Activated T-helper 2 cell treated with anti-CD3 and anti-CD28 coated beads, Interferon-gamma antibody, Interleukin-2, Interleukin-4, amounts not matched to agents 10 μg/mL and 5 μg/mL and 100 μg/mL, durations not matched to agents 14 hours and 24 hours and 36 hours (primary cell): ENCODE data around the gene EPG5. TPM values are rescaled to one million over a fixed set of nuclear protein-coding genes. Genes with fewer than 3 reads are reported as not detected.

Experiments used
- DNase-seq: peaks from one replicate; pipeline ENCODE4 v3.0.0; 2021; ENCODE audit warnings: low spot score
- H3K27ac Mint-ChIP-seq: one replicate; pipeline ENCODE4 v1.8.0; 2021; ENCODE audit warnings: mixed read lengths
- H3K27me3 Mint-ChIP-seq: one replicate; pipeline ENCODE4 v1.8.0; 2021; ENCODE audit warnings: low read depth, mixed read lengths
- H3K36me3 Mint-ChIP-seq: one replicate; pipeline ENCODE4 v1.8.0; 2021; ENCODE audit warnings: low read depth, mixed read lengths
- H3K4me1 Mint-ChIP-seq: one replicate; pipeline ENCODE4 v1.8.0; 2021; ENCODE audit warnings: low read depth, mixed read lengths
- H3K4me3 Mint-ChIP-seq: one replicate; pipeline ENCODE4 v1.8.0; 2021; ENCODE audit warnings: low read depth, mild to moderate bottlenecking, moderate library complexity, mixed read lengths
- H3K9me3 Mint-ChIP-seq: one replicate; pipeline ENCODE4 v1.8.0; 2021; ENCODE audit warnings: mixed read lengths
- intact Hi-C: fragments of 100-400 bp; cut with micrococcal nuclease; formaldehyde crosslinking; loops from one replicate; pipeline ENCODE4 v1.15.1; 2023
- total RNA-seq: library from RNA; stranded (reverse); gene quantifications from 2 replicates; pipeline ENCODE4 v1.2.3, GENCODE V29; 2022

Gene EPG5
- total RNA-seq, 1 donor from 2014 or later = 17.1 TPM

GRCh38 chr18:45935591-45936335 lies 31.4 kb downstream of the EPG5 start:
- Mint-ChIP-seq H3K27ac (no peak overlapping the region), H3K27me3 (no peaks in the 10 kb centered on the region), H3K4me3 (no peak overlapping the region), H3K36me3 (peaks cover 54% of the 10 kb centered on the region), H3K9me3 (no peaks in the 10 kb centered on the region), H3K4me1 (peaks cover 20% of the 10 kb centered on the region)
- DNase-seq = no peak
- intact Hi-C loops = loop anchor here (5.0 kb wide), 1 partner anchor 37 kb away; no protein-coding TSS in a partner anchor

- peaks cover 4% of the 10 kb centered on the region for H3K4me1 Mint-ChIP-seq
- no peak for DNase-seq
- no peak overlapping the region for H3K4me3 Mint-ChIP-seq
- peaks cover 45% of the 10 kb centered on the region for H3K36me3 Mint-ChIP-seq
- H3K27ac Mint-ChIP-seq = no peak overlapping the region
- H3K9me3 Mint-ChIP-seq = no peaks in the 10 kb centered on the region
- no peaks in the 10 kb centered on the region for H3K27me3 Mint-ChIP-seq
- intact Hi-C loops = no loop called here
Observed at GRCh38 chr18:45932708-45933107, 34.4 kb downstream of the EPG5 start.

DNA sequence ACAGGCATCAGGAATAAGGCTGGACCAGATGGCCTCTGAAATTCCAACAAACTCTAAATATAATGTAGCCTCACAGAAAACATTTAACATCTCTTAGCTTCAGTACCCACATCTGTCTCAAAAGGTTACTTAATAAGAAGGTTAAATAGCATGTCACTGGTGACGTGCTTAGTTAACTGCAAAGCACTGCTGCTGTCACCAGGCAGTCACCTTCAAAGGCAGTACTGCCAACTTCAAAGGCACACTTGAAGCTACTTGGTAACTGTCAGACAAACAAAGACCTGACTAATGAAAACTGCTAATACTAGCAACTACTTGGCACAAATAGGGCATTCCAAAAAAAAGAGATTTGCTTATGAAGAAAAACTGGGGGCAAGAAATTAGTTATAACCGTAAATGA lies 36.2 kb downstream of the EPG5 start:
- no peaks in the 10 kb centered on the region for H3K27me3 Mint-ChIP-seq
- H3K36me3 Mint-ChIP-seq = peaks cover 45% of the 10 kb centered on the region
- intact Hi-C loops = no loop called here
- peaks cover 2% of the 10 kb centered on the region for H3K4me1 Mint-ChIP-seq
- no peak overlapping the region for H3K4me3 Mint-ChIP-seq
- H3K27ac Mint-ChIP-seq = no peak overlapping the region
- H3K9me3 Mint-ChIP-seq = no peaks in the 10 kb centered on the region
- DNase-seq = no peak

DNA sequence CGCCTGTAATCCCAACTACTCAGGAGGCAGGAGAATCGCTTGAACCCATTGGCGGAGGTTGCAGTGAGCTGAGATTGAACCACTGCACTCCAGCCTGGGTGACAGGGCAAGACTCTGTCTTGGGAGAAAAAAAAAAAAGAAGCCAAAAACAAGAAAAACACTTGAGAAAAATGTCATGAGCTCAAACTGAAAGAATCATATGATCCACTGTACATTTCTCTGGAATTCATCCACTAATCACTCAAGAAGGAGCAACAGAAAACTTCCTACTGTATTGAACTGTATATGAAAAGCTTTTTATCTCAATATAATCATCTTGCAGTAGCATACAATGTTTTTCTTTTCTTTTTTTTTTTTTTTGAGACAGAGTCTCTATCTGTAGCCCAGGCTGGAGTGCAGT lies 40.4 kb downstream of the EPG5 start:
- no peak overlapping the region for H3K4me3 Mint-ChIP-seq
- H3K4me1 Mint-ChIP-seq = peaks cover 1% of the 10 kb centered on the region
- H3K36me3 Mint-ChIP-seq = peaks cover 54% of the 10 kb centered on the region
- no peak for DNase-seq
- H3K27ac Mint-ChIP-seq = no peak overlapping the region
- no peaks in the 10 kb centered on the region for H3K27me3 Mint-ChIP-seq
- H3K9me3 Mint-ChIP-seq = no peaks in the 10 kb centered on the region
- intact Hi-C loops = no loop called here

DNA sequence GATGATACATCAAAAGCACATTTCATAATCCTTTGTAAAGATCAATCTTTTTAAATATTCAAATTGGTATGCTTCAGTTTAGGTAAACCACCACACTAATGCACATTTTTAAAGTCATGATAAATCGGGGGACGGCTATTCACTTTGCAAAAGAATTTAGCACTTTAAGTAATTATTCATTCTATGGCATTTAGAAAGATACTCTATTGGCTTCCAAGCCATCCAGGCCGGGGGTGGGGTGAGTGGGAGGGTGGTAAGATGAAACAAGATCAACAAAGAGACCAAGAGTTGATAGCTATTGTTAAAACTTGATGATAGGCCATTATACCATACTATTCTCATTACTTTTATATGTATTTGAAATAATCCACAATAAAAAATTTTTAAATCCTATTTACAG lies 41.0 kb downstream of the EPG5 start:
- Mint-ChIP-seq H3K27me3 (no peaks in the 10 kb centered on the region), H3K36me3 (peaks cover 51% of the 10 kb centered on the region), H3K4me1 (peaks cover 1% of the 10 kb centered on the region), H3K27ac (no peak overlapping the region), H3K4me3 (no peak overlapping the region), H3K9me3 (no peaks in the 10 kb centered on the region)
- intact Hi-C loops = no loop called here
- DNase-seq = no peak

GRCh38 chr18:45923138-45923537 lies 44.0 kb downstream of the EPG5 start:
- H3K27ac Mint-ChIP-seq = no peak overlapping the region
- no peak overlapping the region for H3K4me3 Mint-ChIP-seq
- H3K9me3 Mint-ChIP-seq = no peaks in the 10 kb centered on the region
- no peak for DNase-seq
- H3K36me3 Mint-ChIP-seq = peaks cover 45% of the 10 kb centered on the region
- no peaks in the 10 kb centered on the region for H3K27me3 Mint-ChIP-seq
- intact Hi-C loops = no loop called here
- peaks cover 1% of the 10 kb centered on the region for H3K4me1 Mint-ChIP-seq

DNA sequence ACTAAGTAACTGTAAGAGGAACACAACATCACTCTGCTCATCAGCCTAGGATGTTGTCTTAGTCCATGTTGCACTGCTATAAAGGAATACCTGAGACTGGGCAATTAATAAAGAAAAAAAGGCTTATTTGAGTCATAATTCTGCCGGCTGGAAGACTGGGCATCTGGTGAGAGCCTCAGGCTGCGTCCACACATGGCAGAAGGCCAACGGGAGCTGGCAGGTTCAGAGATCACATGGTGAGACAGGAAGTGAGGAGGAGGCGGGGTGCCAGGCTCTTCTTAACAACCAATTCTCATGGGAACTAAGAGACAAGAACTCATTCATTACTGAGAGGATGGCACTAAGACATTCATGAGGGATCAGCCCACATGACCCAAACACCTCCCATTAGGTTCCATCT lies 46.8 kb downstream of the EPG5 start:
- Mint-ChIP-seq H3K4me1 (peaks cover 1% of the 10 kb centered on the region), H3K27ac (no peak overlapping the region), H3K9me3 (no peaks in the 10 kb centered on the region), H3K27me3 (no peaks in the 10 kb centered on the region), H3K4me3 (no peak overlapping the region), H3K36me3 (peaks cover 45% of the 10 kb centered on the region)
- intact Hi-C loops = no loop called here
- DNase-seq = no peak

DNA sequence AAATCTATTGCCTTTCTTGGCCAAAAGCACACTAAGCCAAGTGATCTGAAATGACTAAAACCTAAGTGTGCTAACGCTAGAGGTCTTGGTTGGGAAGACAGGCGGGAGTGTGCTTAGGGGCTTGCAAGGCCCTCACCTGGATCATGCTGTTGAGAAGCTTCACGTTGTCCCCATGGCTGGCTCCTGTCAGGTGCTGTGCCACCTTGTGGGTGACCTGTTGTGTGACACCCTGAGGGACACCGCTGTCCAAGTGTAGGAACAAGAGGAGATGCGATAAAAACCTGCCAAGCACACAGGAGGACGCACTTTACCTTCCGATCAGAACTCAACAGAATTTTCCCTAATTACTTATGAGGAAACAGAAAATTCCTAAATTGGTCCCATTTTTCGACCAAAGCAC lies 50.8 kb downstream of the EPG5 start:
- intact Hi-C loops = no loop called here
- Mint-ChIP-seq H3K4me1 (no peaks in the 10 kb centered on the region), H3K36me3 (peaks cover 46% of the 10 kb centered on the region), H3K9me3 (no peaks in the 10 kb centered on the region), H3K4me3 (no peak overlapping the region), H3K27me3 (no peaks in the 10 kb centered on the region), H3K27ac (no peak overlapping the region)
- DNase-seq = no peak

DNA sequence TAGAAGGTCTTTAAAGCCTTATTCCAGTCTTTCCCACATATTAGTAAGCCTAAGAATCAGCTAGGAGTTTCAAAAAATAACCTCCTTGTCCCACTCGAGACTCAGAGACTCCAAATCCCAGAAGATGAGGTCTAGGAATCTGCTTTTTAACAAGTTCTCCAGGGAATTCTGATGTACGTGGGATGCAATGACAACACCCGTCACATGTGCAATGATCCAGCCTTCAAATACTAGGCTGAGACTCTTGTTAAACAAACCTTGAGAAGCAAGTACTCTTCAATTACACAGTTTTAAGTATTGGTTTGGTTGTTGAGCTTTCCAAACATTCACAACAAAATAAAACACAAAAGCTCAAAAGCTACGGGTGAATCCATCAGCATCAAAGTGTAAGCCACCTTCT lies 53.9 kb downstream of the EPG5 start:
- no peak for DNase-seq
- Mint-ChIP-seq H3K27ac (no peak overlapping the region), H3K4me3 (no peak overlapping the region), H3K9me3 (no peaks in the 10 kb centered on the region), H3K4me1 (no peaks in the 10 kb centered on the region), H3K36me3 (peaks cover 47% of the 10 kb centered on the region), H3K27me3 (no peaks in the 10 kb centered on the region)
- intact Hi-C loops = no loop called here

DNA sequence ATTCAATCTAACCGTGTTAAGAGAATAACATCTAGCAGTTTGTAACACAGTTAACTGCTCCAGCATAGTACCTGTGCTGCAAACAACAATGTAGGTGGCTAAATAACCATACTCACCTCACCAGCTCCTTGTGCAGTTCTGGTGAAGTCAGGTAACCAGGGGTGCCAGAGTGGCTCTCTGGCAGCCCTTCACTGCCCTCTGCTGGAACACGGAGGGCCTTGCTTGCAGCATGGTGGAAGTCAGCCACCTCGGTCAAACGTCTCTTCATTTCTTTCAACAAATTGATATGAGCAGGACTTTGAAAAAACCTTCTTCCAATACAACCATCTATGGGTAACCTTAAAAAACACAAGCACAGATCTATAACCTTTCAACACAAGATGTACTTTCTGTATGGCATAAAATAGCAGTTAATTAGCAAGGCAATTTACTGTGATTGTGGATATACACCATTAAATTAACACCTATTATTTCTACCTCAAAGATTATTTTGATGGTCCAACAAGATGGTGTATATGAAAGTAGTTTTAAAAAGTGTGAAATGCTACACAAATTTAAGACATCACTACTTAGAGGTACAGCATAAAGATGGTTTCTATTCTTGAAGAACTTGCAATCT lies 56.6 kb downstream of the EPG5 start:
- Mint-ChIP-seq H3K27me3 (no peaks in the 10 kb centered on the region), H3K4me1 (no peaks in the 10 kb centered on the region), H3K4me3 (no peak overlapping the region), H3K27ac (no peak overlapping the region), H3K36me3 (peaks cover 50% of the 10 kb centered on the region), H3K9me3 (no peaks in the 10 kb centered on the region)
- peak; percentile 27 for DNase-seq
- intact Hi-C loops = loop anchor here (1.0 kb wide), 3 partner anchors 219 to 289 kb away; no protein-coding TSS in a partner anchor

- peaks cover 47% of the 10 kb centered on the region for H3K36me3 Mint-ChIP-seq
- intact Hi-C loops = no loop called here
Observed at GRCh38 chr18:45901654-45902210, 65.4 kb downstream of the EPG5 start.

GRCh38 chr18:45900623-45901022 lies 66.5 kb downstream of the EPG5 start:
- H3K27me3 Mint-ChIP-seq = no peaks in the 10 kb centered on the region
- intact Hi-C loops = no loop called here
- no peak for DNase-seq
- H3K4me3 Mint-ChIP-seq = no peak overlapping the region
- peaks cover 3% of the 10 kb centered on the region for H3K4me1 Mint-ChIP-seq
- no peak overlapping the region for H3K27ac Mint-ChIP-seq
- no peaks in the 10 kb centered on the region for H3K9me3 Mint-ChIP-seq
- peaks cover 43% of the 10 kb centered on the region for H3K36me3 Mint-ChIP-seq

More at GRCh38 chr18:45901654-45902210, 65.4 kb downstream of the EPG5 start:
- Mint-ChIP-seq H3K4me1 (no peaks in the 10 kb centered on the region), H3K4me3 (no peak overlapping the region), H3K27me3 (no peaks in the 10 kb centered on the region), H3K27ac (no peak overlapping the region), H3K9me3 (no peaks in the 10 kb centered on the region)
- DNase-seq = no peak

DNA sequence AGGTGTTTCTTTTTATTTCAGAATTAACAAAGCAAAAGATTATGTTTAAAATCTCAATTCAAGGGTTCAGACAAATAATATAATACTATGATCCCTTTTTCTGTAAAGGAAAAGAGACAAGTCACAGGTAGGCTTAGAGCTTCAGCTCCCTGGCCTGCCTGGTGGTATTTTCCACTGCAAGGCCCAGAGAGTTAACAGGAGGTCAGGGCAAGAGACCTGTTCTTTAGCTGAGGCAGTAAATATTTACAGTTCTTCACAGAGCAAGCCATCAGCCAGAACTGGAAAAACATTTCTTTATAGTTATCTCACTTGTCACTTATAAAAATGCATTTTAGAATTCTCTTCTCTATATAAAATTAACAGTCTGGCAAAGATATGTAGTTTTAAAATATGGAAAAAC lies 70.1 kb downstream of the EPG5 start:
- Mint-ChIP-seq H3K9me3 (no peaks in the 10 kb centered on the region), H3K4me1 (peaks cover 3% of the 10 kb centered on the region), H3K27me3 (no peaks in the 10 kb centered on the region), H3K36me3 (peaks cover 44% of the 10 kb centered on the region), H3K27ac (no peak overlapping the region), H3K4me3 (no peak overlapping the region)
- intact Hi-C loops = no loop called here
- DNase-seq = no peak
